HG03064 (cell line): ENCODE measurements around the gene MCM9.
"Not testable (repeated sequence)": the region's sequence is repeated elsewhere in the genome, so short reads cannot be mapped to it uniquely, and the experiment has no call there.

ENCODE experiments used
- ATAC-seq: cut with Tn5 transposase; IDR thresholded peaks from one replicate; pipeline ENCODE4 v1.9.1; 2021; ENCODE audit warnings: low read depth; ENCODE audit not compliant: unreplicated experiment

MCM9 gene

GRCh38 chr6:118808793-118809638, 125.9 kb downstream of the MCM9 start:
- ATAC-seq = peak; percentile 54

- no peak for ATAC-seq
These were observed 130.9 kb downstream of the MCM9 start for GRCh38 chr6:118804091-118804490.

- ATAC-seq = no peak
These were observed 133.7 kb downstream of the MCM9 start for GRCh38 chr6:118801257-118801656.

GRCh38 chr6:118800394-118801071, 134.4 kb downstream of the MCM9 start:
- peak; percentile 97 for ATAC-seq

- no peak for ATAC-seq
These were observed 135.1 kb downstream of the MCM9 start for GRCh38 chr6:118799826-118800225.

GRCh38 chr6:118796548-118796947, 138.4 kb downstream of the MCM9 start:
- ATAC-seq = not testable (repeated sequence)

GRCh38 chr6:118791499-118791898, 143.5 kb downstream of the MCM9 start:
- ATAC-seq = no peak

GRCh38 chr6:118789954-118790353, 145.0 kb downstream of the MCM9 start:
- no peak for ATAC-seq

- no peak for ATAC-seq
These were observed 145.5 kb downstream of the MCM9 start for GRCh38 chr6:118789419-118789818.

GRCh38 chr6:118788702-118789101, 146.3 kb downstream of the MCM9 start:
- no peak for ATAC-seq

- no peak for ATAC-seq
These were observed 147.1 kb downstream of the MCM9 start for GRCh38 chr6:118787724-118788423.

GRCh38 chr6:118786596-118787453, 148.1 kb downstream of the MCM9 start:
- ATAC-seq = no peak

- ATAC-seq = no peak
These were observed 149.4 kb downstream of the MCM9 start for GRCh38 chr6:118785601-118786000.

- no peak for ATAC-seq
These were observed 150.3 kb downstream of the MCM9 start for GRCh38 chr6:118784641-118785164.

GRCh38 chr6:118783931-118784550, 150.9 kb downstream of the MCM9 start:
- ATAC-seq = no peak

GRCh38 chr6:118782651-118783050, 152.3 kb downstream of the MCM9 start:
- ATAC-seq = no peak

- no peak for ATAC-seq
These were observed 153.1 kb downstream of the MCM9 start for GRCh38 chr6:118781897-118782296.

- ATAC-seq = no peak
These were observed 154.3 kb downstream of the MCM9 start for GRCh38 chr6:118780668-118781067.

GRCh38 chr6:118776607-118777549, 158.1 kb downstream of the MCM9 start:
- ATAC-seq = peak; percentile 78
